SK-N-SH (cell line): Measurements from ENCODE around the gene PPP1R12B. TPM values are rescaled to one million over a fixed set of nuclear protein-coding genes. Genes with fewer than 3 reads are reported as not detected.
"Not testable (repeated sequence)": the region's sequence is repeated elsewhere in the genome, so short reads cannot be mapped to it uniquely, and the experiment has no call there.

Experiments used
- CTCF ChIA-PET: fragments of 300-600, 350-600 bp; formaldehyde crosslinking; extraction: SDS; loops from one replicate; lab custom pipeline; 2021; lab: Yijun Ruan, JAX
- POLR2A ChIA-PET: fragments of 350-600 bp; sonication (Branson Sonifier 250); formaldehyde crosslinking; extraction: SDS; loops from one replicate; lab custom pipeline; 2020; ENCODE audit warnings: antibody characterized with exemption, inconsistent platforms; lab: Yijun Ruan, JAX
- DNase-seq: peaks from one replicate; pipeline ENCODE4 v3.0.0; 2012
- H2AFZ ChIP-seq: fragments of 200-600 bp; sonication (generic); 2 replicates; pipeline ENCODE4 v1.8.1; 2016; ENCODE audit warnings: antibody characterized with exemption, mild to moderate bottlenecking, low read depth
- H3F3A ChIP-seq: fragments of 200-600 bp; sonication (generic); replicated peaks from 2 replicates; pipeline ENCODE3; 2016; ENCODE audit warnings: antibody characterized with exemption, mild to moderate bottlenecking; ENCODE audit not compliant: insufficient read depth
- H3K27ac ChIP-seq, 2 experiments: fragments of 200-500 bp in 1 of 2; fragments of 200-600 bp in 1 of 2; sonication (Bioruptor generic) in 1 of 2; sonication (generic), shearing (Covaris generic) in 1 of 2; 2 replicates each; pipeline versions ENCODE4 v1.5.1 to v1.6.1; 2014 to 2016; ENCODE audit warnings: low read depth in 2 of 2, inconsistent platforms in 1 of 2, low read length in 1 of 2, mild to moderate bottlenecking in 1 of 2, mixed read lengths in 1 of 2
- H3K27me3 ChIP-seq: fragments of 200-600 bp; sonication (generic), shearing (Covaris generic); 2 replicates; pipeline ENCODE4 v1.6.1; 2016; ENCODE audit warnings: mixed run types; ENCODE audit not compliant: insufficient read depth
- H3K36me3 ChIP-seq, 2 experiments: fragments of 200-500 bp in 1 of 2; fragments of 200-600 bp in 1 of 2; sonication (Bioruptor generic) in 1 of 2; sonication (generic) in 1 of 2; replicated peaks in 1 of 2; 2 replicates each; pipeline versions ENCODE3 to v1.5.1; 2014 to 2016; ENCODE audit warnings: low read length in 1 of 2, mild to moderate bottlenecking in 1 of 2; ENCODE audit not compliant: insufficient read depth in 2 of 2, control insufficient read depth in 1 of 2
- H3K4me1 ChIP-seq, 2 experiments: fragments of 200-500 bp in 1 of 2; fragments of 200-600 bp in 1 of 2; sonication (Bioruptor generic) in 1 of 2; sonication (generic), shearing (Covaris generic) in 1 of 2; 2 replicates each; pipeline versions ENCODE4 v1.5.1 to v1.6.1; 2014 to 2016; ENCODE audit warnings: low read depth in 1 of 2, low read length in 1 of 2, mixed run types in 1 of 2; ENCODE audit not compliant: insufficient read depth in 2 of 2, control insufficient read depth in 1 of 2
- H3K4me2 ChIP-seq: fragments of 200-600 bp; sonication (generic), shearing (Covaris generic); 2 replicates; pipeline ENCODE4 v1.6.1; 2017; ENCODE audit warnings: mixed run types
- H3K4me3 ChIP-seq, 2 experiments: fragments of 200-500 bp in 1 of 2; fragments of 200-600 bp in 1 of 2; sonication (Bioruptor generic) in 1 of 2; sonication (generic), shearing (Covaris generic) in 1 of 2; 2 replicates each; pipeline versions ENCODE4 v1.5.1 to v1.8.1; 2014 to 2016; ENCODE audit warnings: low read depth in 2 of 2, inconsistent platforms in 1 of 2, low read length in 1 of 2, mild to moderate bottlenecking in 1 of 2, mixed read lengths in 1 of 2, moderate library complexity in 1 of 2
- H3K79me2 ChIP-seq: fragments of 200-600 bp; sonication (generic); 2 replicates; pipeline ENCODE4 v1.8.1; 2017; ENCODE audit warnings: mild to moderate bottlenecking; ENCODE audit not compliant: insufficient read depth
- H3K9ac ChIP-seq: fragments of 200-600 bp; sonication (generic); 2 replicates; pipeline ENCODE4 v1.6.1; 2017; ENCODE audit warnings: mixed run types
- H3K9me2 ChIP-seq: fragments of 200-600 bp; sonication (generic); 2 replicates; pipeline ENCODE4 v1.6.1; 2017; ENCODE audit warnings: mixed run types
- H3K9me3 ChIP-seq: fragments of 200-600 bp; sonication (generic); 2 replicates; pipeline ENCODE4 v1.6.1; 2017; ENCODE audit warnings: mixed run types, mild to moderate bottlenecking, moderate library complexity
- H4K20me1 ChIP-seq: fragments of 200-600 bp; sonication (generic); 2 replicates; pipeline ENCODE4 v1.6.1; 2017; ENCODE audit warnings: mild to moderate bottlenecking, mixed run types; ENCODE audit not compliant: insufficient read depth
- CHD2 ChIP-seq: fragments of 150-350 bp; IDR thresholded peaks from 2 replicates; pipeline ENCODE4 v1.6.1; 2018; ENCODE audit warnings: low read length; ENCODE audit not compliant: partially characterized antibody
- CTCF ChIP-seq: fragments of 200-600 bp; sonication (generic); IDR thresholded peaks from 2 replicates; pipeline ENCODE4 v1.6.1; 2017; ENCODE audit warnings: antibody characterized with exemption, mild to moderate bottlenecking, moderate library complexity
- GATA2 ChIP-seq: sonication (generic); formaldehyde crosslinking; IDR thresholded peaks from 2 replicates; pipeline ENCODE4 v1.5.0; 2020; ENCODE audit warnings: mild to moderate bottlenecking, missing genetic modification reagents
- MAX ChIP-seq: IDR thresholded peaks from 2 replicates; pipeline ENCODE4 v1.4.0; 2012; ENCODE audit warnings: low read depth
- MEF2A ChIP-seq: IDR thresholded peaks from 2 replicates; pipeline ENCODE4 v1.4.0; 2012; ENCODE audit warnings: low read depth, borderline replicate concordance
- NFIC ChIP-seq: IDR thresholded peaks from 2 replicates; pipeline ENCODE4 v1.4.0; 2012; ENCODE audit warnings: borderline replicate concordance
- PBX3 ChIP-seq: IDR thresholded peaks from 2 replicates; pipeline ENCODE4; 2012
- POLR2AphosphoS5 ChIP-seq: IDR thresholded peaks from 2 replicates; pipeline ENCODE4 v1.6.1; 2012; ENCODE audit warnings: low read depth, low read length
- RCOR1 ChIP-seq: fragments of 150-350 bp; IDR thresholded peaks from 2 replicates; pipeline ENCODE4 v1.6.1; 2017; ENCODE audit warnings: antibody characterized with exemption, low read length
- SMC3 ChIP-seq: IDR thresholded peaks from 2 replicates; pipeline ENCODE4 v1.6.1; 2012; ENCODE audit warnings: low read depth, low read length, improper control_type of control experiment
- TCF12 ChIP-seq: IDR thresholded peaks from 2 replicates; pipeline ENCODE4 v1.4.0; 2012
- WGBS: methylation state at CpG from one replicate; pipeline ENCODE4 v1.1.6; 2017; ENCODE audit warnings: low lambda C conversion rate; 5-methylcytosine and 5-hydroxymethylcytosine counted together
- polyA plus RNA-seq, 3 experiments: library from polyadenylated mRNA; depleted of rRNA; stranded (reverse); fragments of >200 nt; gene quantifications; 2 replicates each; pipeline ENCODE4 v1.2.3, GENCODE V29; 2012

Gene PPP1R12B
- polyA plus RNA-seq, 1 of the 3 experiments (the other 2 are of a cell fraction), result 2.8 TPM

GRCh38 chr1:202547215-202547614, 198.7 kb downstream of the PPP1R12B start:
- Histone ChIP-seq H3K79me2 (no peaks in the 10 kb centered on the region), H3K4me3 (no peak overlapping the region), H3K9me3 (no peaks in the 10 kb centered on the region), H3K27ac (peak overlapping the region in 1 of 2 experiments; percentile 39; a peak in 1 of 4 replicates), H4K20me1 (no peaks in the 10 kb centered on the region), H3K9me2 (no peaks in the 10 kb centered on the region), H3K27me3 (no peaks in the 10 kb centered on the region)
- no peak for DNase-seq
- no peak for TF ChIP-seq MAX
- no peak for TF ChIP-seq MEF2A
- no peak for TF ChIP-seq POLR2AphosphoS5
- no peak for TF ChIP-seq GATA2
- no peak for TF ChIP-seq SMC3
- no peak for TF ChIP-seq PBX3
- TF ChIP-seq CTCF, result no peak
- TF ChIP-seq, all 33 proteins: peak for 0
- POLR2A ChIA-PET, result no interaction called here
- peaks cover 3% of the 10 kb centered on the region for H3F3A ChIP-seq
- peaks cover 7 to 8% of the 10 kb centered on the region in 2 experiments for H3K4me1 ChIP-seq
- no peaks in the 10 kb centered on the region for H3K36me3 ChIP-seq
- no peak overlapping the region for H3K4me2 ChIP-seq
- CTCF ChIA-PET, result no interaction called here
- H2AFZ ChIP-seq, result no peak overlapping the region
- H3K9ac ChIP-seq, result no peak overlapping the region

GRCh38 chr1:202550088-202550487, 201.6 kb downstream of the PPP1R12B start:
- WGBS, result 100% methylated on average over 1 of the region's 1 CpG
- H3F3A ChIP-seq, H4K20me1 ChIP-seq, H3K36me3 ChIP-seq, H2AFZ ChIP-seq, H3K79me2 ChIP-seq, H3K9me2 ChIP-seq, H3K4me3 ChIP-seq, H3K9me3 ChIP-seq, H3K9ac ChIP-seq, POLR2A ChIA-PET, CTCF ChIA-PET, H3K27ac ChIP-seq, H3K4me2 ChIP-seq, H3K27me3 ChIP-seq, DNase-seq: not testable (repeated sequence)
- peaks cover 11 to 26% of the 10 kb centered on the region in 2 experiments for H3K4me1 ChIP-seq

- H3K9me2 ChIP-seq, result no peaks in the 10 kb centered on the region
- POLR2A ChIA-PET, result no interaction called here
- H3K9ac ChIP-seq, result no peak overlapping the region
- H3K36me3 ChIP-seq, result no peaks in the 10 kb centered on the region
- peaks cover 11 to 26% of the 10 kb centered on the region in 2 experiments for H3K4me1 ChIP-seq
- H3K79me2 ChIP-seq, result no peaks in the 10 kb centered on the region
- peak; percentile 59; the same call in 1 of the 2 replicates for TF ChIP-seq NFIC
- no peak for TF ChIP-seq CHD2
- TF ChIP-seq GATA2, result 0 out of 2 replicates have a peak, but pooled peaks have one; percentile 7
- no peak for TF ChIP-seq RCOR1
- TF ChIP-seq TCF12, result peak; percentile 75
- TF ChIP-seq, all 33 proteins: peak for 3
- H3K4me2 ChIP-seq, result no peak overlapping the region
- H3F3A ChIP-seq, result peaks cover 10% of the 10 kb centered on the region
- 51% methylated on average over 3 of the region's 3 CpGs for WGBS
- DNase-seq, result no peak
- no peak overlapping the region for H3K4me3 ChIP-seq
- no peaks in the 10 kb centered on the region for H3K9me3 ChIP-seq
- H3K27ac ChIP-seq, result peak overlapping the region; percentile 74 to 96; a peak in 3 of 4 replicates
- CTCF ChIA-PET, result interaction anchor here (1.0 to 2.3 kb wide), 3 partner anchors 36 to 168 kb away, joined by 3 to 5 read pairs (median 3); no protein-coding TSS in a partner anchor
- H4K20me1 ChIP-seq, result no peaks in the 10 kb centered on the region
- no peak overlapping the region for H2AFZ ChIP-seq
- H3K27me3 ChIP-seq, result no peaks in the 10 kb centered on the region
Observed at GRCh38 chr1:202551683-202552082, 203.2 kb downstream of the PPP1R12B start.
